Common myeloid progenitor, CD34-positive (primary cell): ENCODE results near the gene SCFD1.
"Not testable (repeated sequence)": the region's sequence is repeated elsewhere in the genome, so short reads cannot be mapped to it uniquely, and the experiment has no call there.

ENCODE experiments used
- CTCF ChIA-PET: fragments of 350-600 bp; sonication (Branson Sonifier 250); formaldehyde crosslinking; loops from one replicate; lab custom pipeline; 2021; ENCODE audit warnings: antibody characterized with exemption; lab: Charles Lee
- POLR2A ChIA-PET: fragments of 350-600 bp; sonication (Branson Sonifier 250); formaldehyde crosslinking; loops from one replicate; lab custom pipeline; 2021; ENCODE audit warnings: antibody characterized with exemption; lab: Charles Lee
- DNase-seq, 3 donors: peaks; one replicate each; pipeline versions ENCODE4 v3.0.0 to v3.0.0-alpha.2; 2013
- H3K27ac ChIP-seq, 2 experiments: 1 replicate in 1 of 2; 2 replicates in 1 of 2; pipeline ENCODE4 v1.7.0; 2013; ENCODE audit warnings: inconsistent platforms in 2 of 2, low read length in 2 of 2, mild to moderate bottlenecking in 2 of 2, low read depth in 1 of 2, moderate library complexity in 1 of 2; ENCODE audit not compliant: severe bottlenecking in 2 of 2, insufficient read depth in 1 of 2, poor library complexity in 1 of 2
- H3K27me3 ChIP-seq, 5 experiments: replicated peaks in 2 of 5; 1 replicate in 3 of 5; 2 replicates in 2 of 5; pipeline versions ENCODE4 v1.6.1 to v1.7.0; 2013; ENCODE audit warnings: low read length in 4 of 5, mild to moderate bottlenecking in 2 of 5, moderate library complexity in 2 of 5, inconsistent platforms in 1 of 5; ENCODE audit not compliant: insufficient read depth in 5 of 5, control insufficient read depth in 4 of 5
- H3K36me3 ChIP-seq, 4 experiments: 1 replicate in 2 of 4; 2 replicates in 2 of 4; pipeline versions ENCODE4 v1.6.1 to v1.7.0; 2013; ENCODE audit warnings: low read length in 3 of 4, control low read depth in 1 of 4, mild to moderate bottlenecking in 1 of 4; ENCODE audit not compliant: control insufficient read depth in 4 of 4, insufficient read depth in 4 of 4
- H3K4me1 ChIP-seq, 4 experiments: 1 replicate in 3 of 4; 2 replicates in 1 of 4; pipeline versions ENCODE4 v1.6.1 to v1.7.1; 2013; ENCODE audit warnings: low read length in 3 of 4, mild to moderate bottlenecking in 3 of 4, control low read depth in 1 of 4, inconsistent platforms in 1 of 4, moderate library complexity in 1 of 4; ENCODE audit not compliant: control insufficient read depth in 4 of 4, insufficient read depth in 4 of 4; ENCODE audit errors: control extremely low read depth in 1 of 4
- H3K4me3 ChIP-seq, 7 experiments: 1 replicate in 4 of 7; 2 replicates in 3 of 7; pipeline versions ENCODE4 v1.5.1 to v1.7.0; 2013; ENCODE audit warnings: mild to moderate bottlenecking in 7 of 7, low read length in 6 of 7, moderate library complexity in 6 of 7, inconsistent platforms in 2 of 7, low read depth in 2 of 7, control low read depth in 1 of 7; ENCODE audit not compliant: insufficient read depth in 4 of 7, control insufficient read depth in 1 of 7; ENCODE audit errors: extremely low read depth in 1 of 7
- H3K9me3 ChIP-seq, 5 experiments: 1 replicate in 4 of 5; 2 replicates in 1 of 5; pipeline versions ENCODE4 v1.6.1 to v1.7.1; 2013; ENCODE audit warnings: low read length in 4 of 5, mild to moderate bottlenecking in 2 of 5, inconsistent platforms in 1 of 5, low read depth in 1 of 5, moderate library complexity in 1 of 5; ENCODE audit not compliant: control insufficient read depth in 4 of 5, insufficient read depth in 2 of 5; ENCODE audit errors: control extremely low read depth in 1 of 5
- WGBS: methylation state at CpG from one replicate; pipeline ENCODE4 v1.1.5; 2013; ENCODE audit not compliant: insufficient coverage; 5-methylcytosine and 5-hydroxymethylcytosine counted together

Gene SCFD1

DNA sequence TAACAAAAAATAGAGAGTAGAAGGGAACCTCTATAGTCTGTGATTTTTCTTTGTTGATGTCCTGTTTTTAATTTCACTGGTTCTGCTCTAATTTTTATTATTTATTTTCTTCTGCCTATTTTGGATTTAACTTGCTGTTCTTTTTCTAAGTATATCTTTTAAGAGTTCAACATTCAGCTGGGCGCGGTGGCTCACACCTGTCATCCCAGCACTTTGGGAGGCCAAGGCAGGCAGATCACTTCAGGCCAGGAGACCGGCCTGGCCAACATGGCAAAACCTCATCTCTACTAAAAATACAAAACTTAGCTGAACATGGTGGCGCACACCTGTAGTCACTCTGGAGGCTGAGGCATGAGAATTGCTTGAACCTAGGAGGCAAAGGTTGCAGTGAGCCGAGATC, 58.7 kb downstream of the SCFD1 start:
- H3K9me3 ChIP-seq, POLR2A ChIA-PET, H3K4me3 ChIP-seq, H3K27ac ChIP-seq, DNase-seq, H3K27me3 ChIP-seq, CTCF ChIA-PET, H3K4me1 ChIP-seq: not testable (repeated sequence)
- 85% methylated on average over 2 of the region's 5 CpGs for WGBS
- peaks cover 7 to 32% (median 23%) of the 10 kb centered on the region in 4 experiments for H3K36me3 ChIP-seq

DNA sequence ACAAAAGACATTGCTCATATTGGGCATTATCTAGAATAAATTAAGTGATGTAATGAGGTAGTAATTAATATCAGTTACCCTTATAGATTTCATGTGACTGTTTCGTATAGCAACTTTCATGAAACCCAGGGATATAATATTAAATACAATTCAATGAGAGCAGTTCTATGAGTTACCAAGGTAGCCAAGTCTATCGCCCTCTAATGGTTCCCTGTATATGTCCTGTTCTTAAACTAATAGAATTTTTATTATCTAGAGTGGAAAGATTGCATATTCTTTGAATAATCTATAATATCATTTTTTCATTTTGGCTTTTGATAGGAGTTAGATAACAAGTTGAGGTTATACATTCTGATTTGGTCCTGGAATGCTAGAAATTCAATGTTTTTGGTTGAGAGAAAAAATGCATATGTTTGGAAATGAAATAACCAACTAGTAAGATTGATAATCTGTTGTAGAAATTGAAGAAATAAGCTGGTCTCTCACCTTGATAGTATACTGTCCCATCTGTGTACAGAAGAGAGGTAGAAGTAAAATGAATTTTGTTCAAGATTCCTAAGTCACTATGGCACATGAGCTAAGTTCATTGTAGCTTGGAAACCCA, 59.7 kb downstream of the SCFD1 start:
- Histone ChIP-seq H3K36me3 (peaks cover 7 to 25% (median 17%) of the 10 kb centered on the region in 4 experiments), H3K9me3 (peaks cover 0 to 1% (median 0%) of the 10 kb centered on the region in 5 experiments), H3K4me3 (no peak overlapping the region), H3K27ac (no peak overlapping the region), H3K4me1 (no peaks in the 10 kb centered on the region), H3K27me3 (no peaks in the 10 kb centered on the region)
- WGBS = no CpG with 5 or more reads among the region's 2 CpGs
- ChIA-PET CTCF (interaction anchor here (0.7 to 1.4 kb wide), 8 partner anchors 9 to 27 kb away, joined by 3 to 5 read pairs (median 3); no protein-coding TSS in a partner anchor), POLR2A (no interaction called here)
- DNase-seq = peak; percentile 5 to 29 (median 14)

DNA sequence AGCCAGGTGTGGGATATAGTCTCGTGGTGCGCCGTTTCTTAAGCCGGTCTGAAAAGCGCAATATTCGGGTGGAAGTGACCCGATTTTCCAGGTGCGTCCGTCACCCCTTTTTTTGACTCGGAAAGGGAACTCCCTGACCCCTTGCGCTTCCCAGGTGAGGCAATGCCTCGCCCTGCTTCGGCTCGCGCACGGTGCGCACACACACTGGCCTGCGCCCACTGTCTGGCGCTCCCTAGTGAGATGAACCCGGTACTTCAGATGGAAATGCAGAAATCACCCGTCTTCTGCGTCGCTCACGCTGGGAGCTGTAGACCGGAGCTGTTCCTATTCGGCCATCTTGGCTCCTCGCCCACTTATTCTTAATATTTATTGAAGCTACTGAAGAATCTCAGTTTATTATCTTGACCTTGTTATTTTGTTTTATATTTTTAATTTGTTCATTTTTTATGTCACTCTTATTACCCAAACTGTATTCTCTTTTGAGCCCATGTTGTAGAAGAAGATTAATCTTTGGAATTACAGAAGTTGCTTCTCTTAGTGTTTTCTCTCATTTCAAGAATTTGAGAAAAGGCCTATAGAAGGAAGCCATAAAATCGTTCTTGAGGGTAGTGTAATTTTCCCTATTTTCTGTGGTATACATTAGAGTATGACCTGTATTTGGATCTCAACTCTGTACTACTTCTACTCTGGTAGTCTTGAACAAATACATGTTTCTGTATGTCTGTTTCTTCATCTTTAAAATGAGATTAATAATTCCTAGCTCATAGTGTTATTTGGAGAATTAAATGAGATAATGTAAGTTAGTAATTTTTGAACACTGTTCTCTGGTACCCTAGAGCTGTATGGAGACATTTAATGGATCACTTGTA, 68.6 kb downstream of the SCFD1 start:
- H3K9me3 ChIP-seq, H3K27me3 ChIP-seq, POLR2A ChIA-PET, H3K4me1 ChIP-seq: not testable (repeated sequence)
- CTCF ChIA-PET = interaction anchor here (1.7 kb wide), 1 partner anchor 8 kb away, joined by 4 read pairs; no protein-coding TSS in a partner anchor
- Histone ChIP-seq H3K27ac (peak overlapping the region in 1 of 2 experiments; percentile 46), H3K36me3 (peaks cover 0 to 11% (median 5%) of the 10 kb centered on the region in 4 experiments), H3K4me3 (peak overlapping the region in 5 of 7 experiments; percentile 10 to 73 (median 15))
- peak; percentile 3 to 48 (median 36) for DNase-seq
- WGBS = no CpG with 5 or more reads among the region's 28 CpGs

GRCh38 chr14:30691751-30692398, 69.8 kb downstream of the SCFD1 start:
- no peak for DNase-seq

GRCh38 chr14:30692669-30693068, 70.5 kb downstream of the SCFD1 start:
- WGBS = no CpG with 5 or more reads among the region's 1 CpG
- ChIA-PET CTCF (no interaction called here), POLR2A (no interaction called here)
- Histone ChIP-seq H3K9me3 (no peaks in the 10 kb centered on the region), H3K4me3 (no peak overlapping the region), H3K4me1 (peaks cover 0 to 9% (median 0%) of the 10 kb centered on the region in 4 experiments), H3K36me3 (peaks cover 4 to 13% (median 11%) of the 10 kb centered on the region in 4 experiments), H3K27me3 (no peaks in the 10 kb centered on the region), H3K27ac (no peak overlapping the region)
- DNase-seq = no peak

More at GRCh38 chr14:30691751-30692398, 69.8 kb downstream of the SCFD1 start:
- no peaks in the 10 kb centered on the region for H3K9me3 ChIP-seq
- H3K27me3 ChIP-seq = no peaks in the 10 kb centered on the region
- no peak overlapping the region for H3K27ac ChIP-seq
- CTCF ChIA-PET = interaction anchor here (1.7 kb wide), 1 partner anchor 9 kb away, joined by 4 read pairs; no protein-coding TSS in a partner anchor
- POLR2A ChIA-PET = no interaction called here
- peaks cover 4 to 13% (median 7%) of the 10 kb centered on the region in 4 experiments for H3K36me3 ChIP-seq
- no peak overlapping the region for H3K4me3 ChIP-seq
- WGBS = 100% methylated on average over 1 of the region's 5 CpGs
- H3K4me1 ChIP-seq = peaks cover 0 to 9% (median 0%) of the 10 kb centered on the region in 4 experiments

DNA sequence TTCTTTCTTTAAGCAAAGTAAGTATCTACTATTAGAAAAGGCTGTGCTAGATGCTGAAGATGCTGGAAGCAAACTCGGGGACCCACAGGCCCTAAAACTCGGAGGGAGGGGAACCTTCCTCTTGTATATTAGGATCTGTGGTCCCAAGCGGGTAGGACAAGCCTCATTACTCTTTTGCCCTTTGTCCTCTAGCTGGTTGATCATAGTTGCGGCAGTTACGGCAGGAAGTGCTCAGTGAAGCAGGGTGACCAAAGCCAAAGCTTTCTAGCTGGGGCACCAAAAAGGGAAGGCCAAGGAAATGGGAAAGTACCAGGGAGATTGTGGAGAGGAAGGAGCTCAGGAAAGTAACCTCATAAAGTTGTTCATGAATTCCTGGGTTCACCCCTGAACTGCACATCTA, 76.3 kb downstream of the SCFD1 start:
- no peak for DNase-seq
- H3K4me1 ChIP-seq = no peaks in the 10 kb centered on the region
- 98% methylated on average over 5 of the region's 5 CpGs for WGBS
- POLR2A ChIA-PET = no interaction called here
- no peak overlapping the region for H3K4me3 ChIP-seq
- CTCF ChIA-PET = interaction anchor here (0.9 kb wide), 1 partner anchor 10 kb away, joined by 3 read pairs; no protein-coding TSS in a partner anchor
- H3K27me3 ChIP-seq = no peaks in the 10 kb centered on the region
- H3K9me3 ChIP-seq = no peaks in the 10 kb centered on the region
- H3K36me3 ChIP-seq = peaks cover 15 to 25% (median 20%) of the 10 kb centered on the region in 4 experiments
- no peak overlapping the region for H3K27ac ChIP-seq
